ENCODE measurements around the gene ATP10B. TPM values are rescaled to one million over a fixed set of nuclear protein-coding genes. Genes with fewer than 3 reads are reported as not detected.

ATP10B gene
- total and polyA plus RNA-seq, 10 of the 15 experiments (the other 5 are each of a cell fraction or from before 2014, with no cell fraction given): not detected

DNA sequence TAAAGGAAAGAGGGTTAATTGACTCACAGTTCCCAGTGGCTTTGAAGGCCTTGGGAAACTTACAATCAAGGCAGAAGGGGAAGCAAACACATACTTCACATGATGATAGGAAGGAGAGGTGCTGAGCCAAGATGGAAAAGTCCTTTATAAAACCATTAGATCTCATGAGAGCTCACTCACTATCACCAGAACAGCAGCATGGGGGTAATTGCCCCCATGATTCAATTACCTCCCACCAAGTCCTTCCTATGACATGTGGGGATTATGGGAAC lies 330.7 kb downstream of the ATP10B start (continued):
- TF ChIP-seq KDM1A (IDR thresholded peaks at IDR 0.05; ENCODE audit: borderline replicate concordance) (no peak), ZSCAN29 (IDR thresholded peaks at IDR 0.05) (no peak)

- Histone ChIP-seq H2AFZ (ENCODE audit: control insufficient read depth, low read depth, low read length) (no peak overlapping the region), H3K9ac (ENCODE audit: control insufficient read depth, insufficient read depth, low read length) (no peak overlapping the region), H4K20me1 (ENCODE audit: control insufficient read depth, insufficient read depth) (no peaks in the 10 kb centered on the region), H3K4me2 (ENCODE audit: control insufficient read depth, insufficient read depth) (no peak overlapping the region), H3K27me3 (replicated peaks in 1 of 2; ENCODE audit: control insufficient read depth in 2 of 2, insufficient read depth in 2 of 2, low read length in 1 of 2) (no peaks in the 10 kb centered on the region), H3K9me3 (replicated peaks; ENCODE audit: control insufficient read depth, insufficient read depth, low read length) (no peaks in the 10 kb centered on the region), H3K79me2 (ENCODE audit: control insufficient read depth, insufficient read depth, low read length) (no peaks in the 10 kb centered on the region), H3K36me3 (ENCODE audit: control insufficient read depth in 2 of 2, insufficient read depth in 2 of 2, low read length in 1 of 2) (no peaks in the 10 kb centered on the region), H3K27ac (ENCODE audit: control insufficient read depth, insufficient read depth) (no peak overlapping the region), H3K4me3 (no peak overlapping the region), H3K4me1 (ENCODE audit: control insufficient read depth, insufficient read depth, low read length) (no peaks in the 10 kb centered on the region)
- BruUV-seq (replicated peaks): TSS peak; percentile 27
- ChIA-PET POLR2A (no interaction called here), CTCF (no interaction called here), RAD21 (ENCODE audit: unreplicated experiment) (interaction anchor here (0.8 kb wide), 1 partner anchor 14 kb away, joined by 3 read pairs; no protein-coding TSS in a partner anchor), SMC1A (ENCODE audit: uncharacterized antibody, unreplicated experiment) (no interaction called here)
- WGBS (ENCODE audit: insufficient coverage, insufficient replicate concordance, low lambda C conversion rate, missing lambda C conversion rate): 85% methylated on average over 6 of the region's 6 CpGs
- intact Hi-C loops (cut with micrococcal nuclease; ENCODE audit: unreplicated experiment): no loop called here
- ATAC-seq (no peak), DNase-seq (ENCODE audit: low read depth, low spot score) (no peak), FAIRE-seq (no peak)
- in situ Hi-C loops (cut with MboI): no loop called here
- TF ChIP-seq SIN3A (IDR thresholded peaks at IDR 0.05; ENCODE audit: low read depth, low read length): no peak
- TF ChIP-seq NKRF (conservative IDR thresholded peaks at IDR 0.05): no peak
- no peak for TF ChIP-seq RBBP5 (conservative IDR thresholded peaks at IDR 0.05)
- no peak for TF ChIP-seq SMAD1 (IDR thresholded peaks at IDR 0.05; ENCODE audit: low read depth, partially characterized antibody)
- TF ChIP-seq CUX1 (IDR thresholded peaks at IDR 0.05; ENCODE audit: insufficient replicate concordance, low read depth, low read length): no peak
- TF ChIP-seq MYC (IDR thresholded peaks at IDR 0.05; ENCODE audit: insufficient read depth, insufficient read length, insufficient replicate concordance, low read length, severe bottlenecking): no peak
- TF ChIP-seq ZNF687 (IDR thresholded peaks at IDR 0.05): no peak
- TF ChIP-seq PAX5 (IDR thresholded peaks at IDR 0.05; ENCODE audit: borderline replicate concordance, low read depth, low read length): no peak
Observed at GRCh38 chr5:160520609-160521391, 331.2 kb downstream of the ATP10B start.

Measured in GM12878 (cell line).